ENCODE data around the gene ROGDI. TPM values are rescaled to one million over a fixed set of nuclear protein-coding genes. Genes with fewer than 3 reads are reported as not detected.

ROGDI gene
- total and polyA plus RNA-seq, 2 donors (not counting 3 experiments of a cell fraction or from before 2014, with no cell fraction given): 12.0 to 36.9 TPM

DNA sequence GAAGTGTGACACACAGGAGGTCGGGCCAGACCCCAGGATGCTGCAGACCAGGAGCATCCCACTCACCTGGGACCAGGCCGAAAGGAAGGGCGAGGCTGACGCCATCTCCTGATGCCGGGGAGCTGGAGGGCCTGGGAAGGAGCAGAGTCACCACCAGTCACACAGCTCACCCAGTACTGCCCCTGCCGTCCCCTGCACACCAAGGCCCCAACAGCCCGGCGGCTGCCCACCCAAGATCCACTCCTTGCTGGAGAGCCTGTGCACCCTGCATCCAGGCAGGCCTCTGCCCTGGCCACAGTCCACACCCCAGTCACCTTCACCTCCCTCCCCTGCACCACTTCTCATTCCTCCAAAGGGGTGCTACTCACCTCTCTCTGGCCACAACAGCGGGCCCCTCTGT, 40.2 kb downstream of the ROGDI start:
- ChIA-PET CTCF (no interaction called here), POLR2A (no interaction called here)
- dilution Hi-C loops (cut with MboI; ENCODE audit: extremely low pct_ligation_motif_present, low sequenced_read_pairs): no loop called here
- H3K9me3 ChIP-seq (replicated peaks; ENCODE audit: control insufficient read depth, insufficient read depth, low read length): no peaks in the 10 kb centered on the region
- BruUV-seq (replicated peaks): no TSS peak
- intact Hi-C loops (cut with micrococcal nuclease): no loop called here
- peaks cover 12% of the 10 kb centered on the region for H3K79me2 ChIP-seq (ENCODE audit: control insufficient read depth, insufficient read depth, low read length)
- DNase-seq (ENCODE audit: low read depth, low spot score): no peak
- no peaks in the 10 kb centered on the region for H3K27me3 ChIP-seq (ENCODE audit: control insufficient read depth in 2 of 2, insufficient read depth in 2 of 2, low read length in 2 of 2)
- H2AFZ ChIP-seq (ENCODE audit: low read depth, low read length): no peak overlapping the region
- H3K27ac ChIP-seq (ENCODE audit: insufficient read depth, low read depth, low read length): no peak overlapping the region
- no peak overlapping the region for H3K4me3 ChIP-seq (replicated peaks in 1 of 3; ENCODE audit: insufficient read depth in 1 of 3, low read depth in 1 of 3, low read length in 3 of 3)
- H3K4me2 ChIP-seq (ENCODE audit: insufficient read depth, low read length): no peak overlapping the region
- H4K20me1 ChIP-seq (replicated peaks; ENCODE audit: control insufficient read depth, extremely low read depth, insufficient read depth, low read length): no peaks in the 10 kb centered on the region
- no peak overlapping the region for H3K9ac ChIP-seq (replicated peaks; ENCODE audit: extremely low read depth, insufficient read depth, low read length)
- no peak for FAIRE-seq
- peaks cover 12 to 38% of the 10 kb centered on the region in 2 experiments for H3K36me3 ChIP-seq (ENCODE audit: control insufficient read depth in 2 of 2, extremely low read depth in 1 of 2, insufficient read depth in 2 of 2, low read length in 2 of 2)
- TF ChIP-seq FOS (IDR thresholded peaks at IDR 0.05; ENCODE audit: borderline replicate concordance, insufficient read depth, low read length): no peak
- H3K9me1 ChIP-seq (replicated peaks; ENCODE audit: control insufficient read depth, extremely low read depth, insufficient read depth, low read length): no peaks in the 10 kb centered on the region
- peaks cover 8% of the 10 kb centered on the region for H3K4me1 ChIP-seq (ENCODE audit: control insufficient read depth, extremely low read depth, insufficient read depth, low read length)

GRCh38 chr16:4760221-4760910, 42.1 kb downstream of the ROGDI start:
- peaks cover 18 to 35% of the 10 kb centered on the region in 2 experiments for H3K36me3 ChIP-seq (ENCODE audit: control insufficient read depth in 2 of 2, extremely low read depth in 1 of 2, insufficient read depth in 2 of 2, low read length in 2 of 2)
- ChIA-PET POLR2A (no interaction called here), CTCF (interaction anchor here (0.6 kb wide), 1 partner anchor 13 kb away, joined by 3 read pairs; no protein-coding TSS in a partner anchor)
- no peak overlapping the region for H2AFZ ChIP-seq (ENCODE audit: low read depth, low read length)
- no peak overlapping the region for H3K4me3 ChIP-seq (replicated peaks in 1 of 3; ENCODE audit: insufficient read depth in 1 of 3, low read depth in 1 of 3, low read length in 3 of 3)
- TF ChIP-seq MAX (IDR thresholded peaks at IDR 0.05; ENCODE audit: insufficient read depth, insufficient read length) (no peak), POLR2AphosphoS5 (IDR thresholded peaks at IDR 0.05; ENCODE audit: insufficient read depth, low read depth, low read length) (no peak), EZH2 (IDR thresholded peaks at IDR 0.05; ENCODE audit: borderline replicate concordance, low read depth, low read length, severe bottlenecking) (no peak), JUN (IDR thresholded peaks at IDR 0.05; ENCODE audit: borderline replicate concordance, insufficient read depth, insufficient read length, low read depth) (no peak), FOS (IDR thresholded peaks at IDR 0.05; ENCODE audit: borderline replicate concordance, insufficient read depth, low read length) (no peak), POLR2A (IDR thresholded peaks at IDR 0.05; ENCODE audit: low read depth, low read length) (no peak), CTCF (IDR thresholded peaks at IDR 0.05; ENCODE audit: extremely low read depth in 1 of 2, insufficient read depth in 1 of 2, low read depth in 1 of 2, low read length in 2 of 2) (no peak)
- no peak overlapping the region for H3K27ac ChIP-seq (ENCODE audit: insufficient read depth, low read depth, low read length)
- dilution Hi-C loops (cut with MboI; ENCODE audit: extremely low pct_ligation_motif_present, low sequenced_read_pairs) (no loop called here), intact Hi-C loops (cut with micrococcal nuclease) (no loop called here)
- H3K4me2 ChIP-seq (ENCODE audit: insufficient read depth, low read length): no peak overlapping the region
- H3K4me1 ChIP-seq (ENCODE audit: control insufficient read depth, extremely low read depth, insufficient read depth, low read length): no peaks in the 10 kb centered on the region
- H3K27me3 ChIP-seq (ENCODE audit: control insufficient read depth in 2 of 2, insufficient read depth in 2 of 2, low read length in 2 of 2): no peaks in the 10 kb centered on the region
- no peaks in the 10 kb centered on the region for H3K9me1 ChIP-seq (replicated peaks; ENCODE audit: control insufficient read depth, extremely low read depth, insufficient read depth, low read length)
- FAIRE-seq: no peak
- H3K79me2 ChIP-seq (ENCODE audit: control insufficient read depth, insufficient read depth, low read length): peaks cover 3% of the 10 kb centered on the region
- H3K9me3 ChIP-seq (replicated peaks; ENCODE audit: control insufficient read depth, insufficient read depth, low read length): no peaks in the 10 kb centered on the region
- H4K20me1 ChIP-seq (replicated peaks; ENCODE audit: control insufficient read depth, extremely low read depth, insufficient read depth, low read length): no peaks in the 10 kb centered on the region
- no peak for DNase-seq (ENCODE audit: low read depth, low spot score)
- BruUV-seq (replicated peaks): no TSS peak
- H3K9ac ChIP-seq (replicated peaks; ENCODE audit: extremely low read depth, insufficient read depth, low read length): no peak overlapping the region
